HEK293 (cell line): ENCODE measurements around the gene SEPTIN7.
A peak's percentile ranks its signal among the peaks of the same experiment; 100 is the strongest.

Experiments
- CTCF ChIA-PET: fragments of 350-600 bp; formaldehyde crosslinking; extraction: SDS; loops from one replicate; lab custom pipeline; 2021; ENCODE audit warnings: antibody characterized with exemption; lab: Yijun Ruan, JAX
- POLR2A ChIA-PET: fragments of 300-600 bp; formaldehyde crosslinking; extraction: SDS; loops from one replicate; lab custom pipeline; 2020; ENCODE audit warnings: antibody characterized with exemption, inconsistent platforms; lab: Yijun Ruan, JAX
- H3K27ac ChIP-seq: fragments of 200-500 bp; sonication (Bioruptor generic); 2 replicates; pipeline ENCODE4 v1.5.1; 2014; ENCODE audit warnings: low read depth, low read length, control low read depth, inconsistent platforms; ENCODE audit errors: extremely low read depth
- H3K36me3 ChIP-seq, 2 experiments: fragments of 200-500 bp in 1 of 2; sonication (Bioruptor generic) in 1 of 2; 1 replicate in 1 of 2; 2 replicates in 1 of 2; pipeline ENCODE4 v1.5.1; 2014 to 2017; ENCODE audit warnings: inconsistent platforms in 2 of 2, low read length in 2 of 2; ENCODE audit not compliant: control insufficient read depth in 2 of 2, insufficient read depth in 1 of 2
- H3K4me1 ChIP-seq: fragments of 200-500 bp; sonication (Bioruptor generic); 2 replicates; pipeline ENCODE4 v1.5.1; 2014; ENCODE audit warnings: mild to moderate bottlenecking, low read length, inconsistent platforms; ENCODE audit not compliant: control insufficient read depth, insufficient read depth
- H3K4me3 ChIP-seq: 2 replicates; pipeline ENCODE4 v1.5.1; 2011; ENCODE audit warnings: low read depth, mild to moderate bottlenecking, control low read depth, low read length, moderate library complexity
- H3K9me3 ChIP-seq: fragments of 200-500 bp; sonication (Bioruptor generic); 2 replicates; pipeline ENCODE4 v1.5.1; 2014; ENCODE audit warnings: low read depth, low read length, inconsistent platforms; ENCODE audit not compliant: control insufficient read depth, insufficient read depth
- EGR2 ChIP-seq: fragments of 450-650 bp; formaldehyde crosslinking; IDR thresholded peaks from 2 replicates; pipeline ENCODE4 v1.5.1; 2016; ENCODE audit warnings: low read depth, missing biosample characterization, missing genetic modification characterization
- GLIS2 ChIP-seq: fragments of 450-650 bp; formaldehyde crosslinking; IDR thresholded peaks from 2 replicates; pipeline ENCODE4 v1.5.1; 2016; ENCODE audit warnings: missing biosample characterization, missing genetic modification characterization
- IKZF3 ChIP-seq: fragments of 450-650 bp; IDR thresholded peaks from 2 replicates; pipeline ENCODE4 v1.5.0; 2018; ENCODE audit warnings: missing biosample characterization, mild to moderate bottlenecking, missing genetic modification characterization, moderate library complexity
- KLF8 ChIP-seq: fragments of 450-650 bp; formaldehyde crosslinking; IDR thresholded peaks from 2 replicates; pipeline ENCODE4 v1.5.1; 2016; ENCODE audit warnings: missing biosample characterization, missing genetic modification characterization
- MEIS1 ChIP-seq: sonication (generic); formaldehyde crosslinking; IDR thresholded peaks from 2 replicates; pipeline ENCODE4 v1.8.1; 2022; ENCODE audit warnings: missing genetic modification reagents, mild to moderate bottlenecking, borderline replicate concordance
- RBAK ChIP-seq: fragments of 450-650 bp; formaldehyde crosslinking; IDR thresholded peaks from 2 replicates; pipeline ENCODE4 v1.5.1; 2016; ENCODE audit warnings: missing biosample characterization, missing genetic modification characterization
- SP2 ChIP-seq: fragments of 450-650 bp; formaldehyde crosslinking; IDR thresholded peaks from 2 replicates; pipeline ENCODE4 v1.5.1; 2016; ENCODE audit warnings: missing biosample characterization, missing genetic modification characterization
- SP3 ChIP-seq: fragments of 450-650 bp; formaldehyde crosslinking; IDR thresholded peaks from 2 replicates; pipeline ENCODE4 v1.5.1; 2016; ENCODE audit warnings: missing biosample characterization, missing genetic modification characterization
- SP7 ChIP-seq: fragments of 450-650 bp; formaldehyde crosslinking; IDR thresholded peaks from 2 replicates; pipeline ENCODE4 v1.5.1; 2016; ENCODE audit warnings: missing biosample characterization, missing genetic modification characterization
- ZBTB20 ChIP-seq: fragments of 450-650 bp; formaldehyde crosslinking; IDR thresholded peaks from 2 replicates; pipeline ENCODE4 v1.5.1; 2016; ENCODE audit warnings: missing biosample characterization, missing genetic modification characterization
- ZBTB8A ChIP-seq: fragments of 450-650 bp; formaldehyde crosslinking; IDR thresholded peaks from 2 replicates; pipeline ENCODE4 v1.5.1; 2016; ENCODE audit warnings: missing biosample characterization, missing genetic modification characterization
- ZEB2 ChIP-seq: fragments of 450-650 bp; formaldehyde crosslinking; IDR thresholded peaks from 2 replicates; pipeline ENCODE4 v1.5.1; 2016; ENCODE audit warnings: missing biosample characterization, missing genetic modification characterization
- ZFP37 ChIP-seq: fragments of 450-650 bp; formaldehyde crosslinking; IDR thresholded peaks from 2 replicates; pipeline ENCODE4 v1.5.1; 2016; ENCODE audit warnings: missing biosample characterization, missing genetic modification characterization
- ZNF114 ChIP-seq: fragments of 450-650 bp; formaldehyde crosslinking; IDR thresholded peaks from 2 replicates; pipeline ENCODE4 v1.5.0; 2017; ENCODE audit warnings: missing biosample characterization, missing genetic modification characterization
- ZNF140 ChIP-seq: fragments of 450-650 bp; formaldehyde crosslinking; IDR thresholded peaks from 2 replicates; pipeline ENCODE4 v1.5.1; 2016; ENCODE audit warnings: missing biosample characterization, missing genetic modification characterization
- ZNF2 ChIP-seq: fragments of 450-650 bp; formaldehyde crosslinking; IDR thresholded peaks from 2 replicates; pipeline ENCODE4 v1.5.1; 2016; ENCODE audit warnings: missing biosample characterization, missing genetic modification characterization
- ZNF221 ChIP-seq: fragments of 450-650 bp; formaldehyde crosslinking; IDR thresholded peaks from 2 replicates; pipeline ENCODE4 v1.5.1; 2017; ENCODE audit warnings: missing biosample characterization, missing genetic modification characterization, borderline replicate concordance
- ZNF239 ChIP-seq: fragments of 450-650 bp; formaldehyde crosslinking; IDR thresholded peaks from 2 replicates; pipeline ENCODE4 v1.5.1; 2016; ENCODE audit warnings: missing biosample characterization, missing genetic modification characterization
- ZNF248 ChIP-seq: fragments of 450-650 bp; formaldehyde crosslinking; IDR thresholded peaks from 2 replicates; pipeline ENCODE4 v1.5.1; 2017; ENCODE audit warnings: missing biosample characterization, missing genetic modification characterization
- ZNF335 ChIP-seq: fragments of 450-650 bp; formaldehyde crosslinking; conservative IDR thresholded peaks from 2 replicates; pipeline ENCODE4 v1.5.1; 2016; ENCODE audit warnings: missing biosample characterization, missing genetic modification characterization
- ZNF341 ChIP-seq: fragments of 450-650 bp; formaldehyde crosslinking; IDR thresholded peaks from 2 replicates; pipeline ENCODE4; 2016; ENCODE audit warnings: low read depth, missing biosample characterization, missing genetic modification characterization
- ZNF366 ChIP-seq: fragments of 450-650 bp; formaldehyde crosslinking; conservative IDR thresholded peaks from 2 replicates; pipeline ENCODE4 v1.5.1; 2016; ENCODE audit warnings: missing biosample characterization, missing genetic modification characterization
- ZNF416 ChIP-seq: fragments of 450-650 bp; formaldehyde crosslinking; IDR thresholded peaks from 2 replicates; pipeline ENCODE4 v1.5.1; 2016; ENCODE audit warnings: missing biosample characterization, missing genetic modification characterization
- ZNF501 ChIP-seq: fragments of 450-650 bp; formaldehyde crosslinking; IDR thresholded peaks from 2 replicates; pipeline ENCODE4 v1.5.1; 2016; ENCODE audit warnings: missing biosample characterization, missing genetic modification characterization
- ZNF600 ChIP-seq: fragments of 450-650 bp; formaldehyde crosslinking; IDR thresholded peaks from 2 replicates; pipeline ENCODE4 v1.5.1; 2016; ENCODE audit warnings: missing biosample characterization, missing genetic modification characterization
- TF ChIP-seq, protein P1 (sequence below): fragments of 450-650 bp; formaldehyde crosslinking; IDR thresholded peaks from 2 replicates; pipeline ENCODE4 v1.5.1; 2016; ENCODE audit warnings: missing biosample characterization, missing genetic modification characterization
- TF ChIP-seq, protein P2 (sequence below): fragments of 450-650 bp; formaldehyde crosslinking; IDR thresholded peaks from 2 replicates; pipeline ENCODE4 v1.5.1; 2016; ENCODE audit warnings: missing biosample characterization, missing genetic modification characterization
- TF ChIP-seq, protein P3 (sequence below): fragments of 450-650 bp; formaldehyde crosslinking; IDR thresholded peaks from 2 replicates; pipeline ENCODE4 v1.5.1; 2016; ENCODE audit warnings: missing biosample characterization, missing genetic modification characterization
- TF ChIP-seq, protein P4 (sequence below): fragments of 450-650 bp; formaldehyde crosslinking; optimal IDR thresholded peaks from 2 replicates; pipeline ENCODE3; 2016; ENCODE audit warnings: missing biosample characterization, mild to moderate bottlenecking, missing genetic modification characterization

Gene SEPTIN7

DNA sequence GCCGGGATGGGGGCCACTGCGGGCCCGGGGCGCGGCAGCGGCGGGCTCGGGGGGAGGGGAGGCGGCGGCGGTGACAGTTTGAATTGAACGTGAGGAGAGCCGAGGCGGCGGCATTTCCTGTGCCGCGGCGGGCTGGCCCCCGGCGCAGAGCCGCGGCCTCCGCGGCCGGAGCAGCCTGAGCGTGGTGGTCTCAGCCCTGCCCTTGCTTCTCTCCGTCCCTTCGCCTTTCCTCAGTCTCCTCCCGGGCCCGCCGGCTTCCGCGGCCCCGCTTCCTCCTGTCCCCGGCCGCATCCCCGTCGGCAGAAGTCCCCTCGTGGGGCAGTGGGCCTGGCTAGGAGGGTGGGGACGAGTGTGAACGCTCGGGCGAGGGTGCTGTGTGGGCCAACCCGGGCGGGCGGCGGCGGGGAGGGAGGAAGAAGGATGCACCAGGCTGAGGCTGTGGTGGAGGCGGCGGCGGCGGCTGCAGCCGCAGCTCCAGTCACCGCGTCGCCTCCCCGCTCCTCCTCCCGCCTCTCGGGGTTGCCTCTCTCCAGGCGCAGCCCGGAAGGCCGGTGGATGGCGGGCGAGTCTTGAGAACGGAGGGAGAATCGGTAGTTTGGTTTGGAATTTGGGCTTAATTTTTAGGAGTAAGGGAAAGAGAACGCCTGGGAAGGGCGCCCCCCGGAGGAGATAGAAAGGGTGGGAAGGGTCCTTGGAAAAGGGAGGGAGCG is 690 bp downstream of the SEPTIN7 start:
- no peaks in the 10 kb centered on the region for H3K9me3 ChIP-seq
- H3K36me3 ChIP-seq, result no peaks in the 10 kb centered on the region
- peaks cover 8% of the 10 kb centered on the region; the same call in 1 of the 2 replicates for H3K4me1 ChIP-seq
- CTCF ChIA-PET, result interaction anchor here (0.6 to 5.2 kb wide), 16 partner anchors 10 to 1113 kb away, joined by 3 to 22 read pairs (median 3); no protein-coding TSS in a partner anchor
- peak overlapping the region; percentile 92 for H3K27ac ChIP-seq
- H3K4me3 ChIP-seq, result peak overlapping the region; percentile 89
- POLR2A ChIA-PET, result interaction anchor here (0.6 to 2.7 kb wide), 17 partner anchors 10 to 591 kb away, joined by 3 to 18 read pairs (median 4); partner anchors contain the start of gene HERPUD2
- no peak for TF ChIP-seq ZNF140
- TF ChIP-seq ZNF239, result no peak
- TF ChIP-seq, protein P1, sequence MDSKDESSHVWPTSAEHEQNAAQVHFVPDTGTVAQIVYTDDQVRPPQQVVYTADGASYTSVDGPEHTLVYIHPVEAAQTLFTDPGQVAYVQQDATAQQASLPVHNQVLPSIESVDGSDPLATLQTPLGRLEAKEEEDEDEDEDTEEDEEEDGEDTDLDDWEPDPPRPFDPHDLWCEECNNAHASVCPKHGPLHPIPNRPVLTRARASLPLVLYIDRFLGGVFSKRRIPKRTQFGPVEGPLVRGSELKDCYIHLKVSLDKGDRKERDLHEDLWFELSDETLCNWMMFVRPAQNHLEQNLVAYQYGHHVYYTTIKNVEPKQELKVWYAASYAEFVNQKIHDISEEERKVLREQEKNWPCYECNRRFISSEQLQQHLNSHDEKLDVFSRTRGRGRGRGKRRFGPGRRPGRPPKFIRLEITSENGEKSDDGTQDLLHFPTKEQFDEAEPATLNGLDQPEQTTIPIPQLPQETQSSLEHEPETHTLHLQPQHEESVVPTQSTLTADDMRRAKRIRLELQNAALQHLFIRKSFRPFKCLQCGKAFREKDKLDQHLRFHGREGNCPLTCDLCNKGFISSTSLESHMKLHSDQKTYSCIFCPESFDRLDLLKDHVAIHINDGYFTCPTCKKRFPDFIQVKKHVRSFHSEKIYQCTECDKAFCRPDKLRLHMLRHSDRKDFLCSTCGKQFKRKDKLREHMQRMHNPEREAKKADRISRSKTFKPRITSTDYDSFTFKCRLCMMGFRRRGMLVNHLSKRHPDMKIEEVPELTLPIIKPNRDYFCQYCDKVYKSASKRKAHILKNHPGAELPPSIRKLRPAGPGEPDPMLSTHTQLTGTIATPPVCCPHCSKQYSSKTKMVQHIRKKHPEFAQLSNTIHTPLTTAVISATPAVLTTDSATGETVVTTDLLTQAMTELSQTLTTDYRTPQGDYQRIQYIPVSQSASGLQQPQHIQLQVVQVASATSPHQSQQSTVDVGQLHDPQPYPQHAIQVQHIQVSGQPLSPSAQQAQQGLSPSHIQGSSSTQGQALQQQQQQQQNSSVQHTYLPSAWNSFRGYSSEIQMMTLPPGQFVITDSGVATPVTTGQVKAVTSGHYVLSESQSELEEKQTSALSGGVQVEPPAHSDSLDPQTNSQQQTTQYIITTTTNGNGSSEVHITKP, result peak; percentile 66
- no peak for TF ChIP-seq ZNF416 (tag by site-specific recombination)
- peak; percentile 78 for TF ChIP-seq ZEB2
- 0 out of 2 replicates have a peak, but pooled peaks have one; percentile 16 for TF ChIP-seq SP7 (tag by site-specific recombination)
- peak; percentile 80 for TF ChIP-seq ZNF366 (tag by site-specific recombination)
- TF ChIP-seq ZBTB20 (tag by site-specific recombination), result peak; percentile 82
- TF ChIP-seq, protein P2, sequence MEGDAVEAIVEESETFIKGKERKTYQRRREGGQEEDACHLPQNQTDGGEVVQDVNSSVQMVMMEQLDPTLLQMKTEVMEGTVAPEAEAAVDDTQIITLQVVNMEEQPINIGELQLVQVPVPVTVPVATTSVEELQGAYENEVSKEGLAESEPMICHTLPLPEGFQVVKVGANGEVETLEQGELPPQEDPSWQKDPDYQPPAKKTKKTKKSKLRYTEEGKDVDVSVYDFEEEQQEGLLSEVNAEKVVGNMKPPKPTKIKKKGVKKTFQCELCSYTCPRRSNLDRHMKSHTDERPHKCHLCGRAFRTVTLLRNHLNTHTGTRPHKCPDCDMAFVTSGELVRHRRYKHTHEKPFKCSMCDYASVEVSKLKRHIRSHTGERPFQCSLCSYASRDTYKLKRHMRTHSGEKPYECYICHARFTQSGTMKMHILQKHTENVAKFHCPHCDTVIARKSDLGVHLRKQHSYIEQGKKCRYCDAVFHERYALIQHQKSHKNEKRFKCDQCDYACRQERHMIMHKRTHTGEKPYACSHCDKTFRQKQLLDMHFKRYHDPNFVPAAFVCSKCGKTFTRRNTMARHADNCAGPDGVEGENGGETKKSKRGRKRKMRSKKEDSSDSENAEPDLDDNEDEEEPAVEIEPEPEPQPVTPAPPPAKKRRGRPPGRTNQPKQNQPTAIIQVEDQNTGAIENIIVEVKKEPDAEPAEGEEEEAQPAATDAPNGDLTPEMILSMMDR (tag by site-specific recombination), result peak; percentile 84
- TF ChIP-seq, protein P3, sequence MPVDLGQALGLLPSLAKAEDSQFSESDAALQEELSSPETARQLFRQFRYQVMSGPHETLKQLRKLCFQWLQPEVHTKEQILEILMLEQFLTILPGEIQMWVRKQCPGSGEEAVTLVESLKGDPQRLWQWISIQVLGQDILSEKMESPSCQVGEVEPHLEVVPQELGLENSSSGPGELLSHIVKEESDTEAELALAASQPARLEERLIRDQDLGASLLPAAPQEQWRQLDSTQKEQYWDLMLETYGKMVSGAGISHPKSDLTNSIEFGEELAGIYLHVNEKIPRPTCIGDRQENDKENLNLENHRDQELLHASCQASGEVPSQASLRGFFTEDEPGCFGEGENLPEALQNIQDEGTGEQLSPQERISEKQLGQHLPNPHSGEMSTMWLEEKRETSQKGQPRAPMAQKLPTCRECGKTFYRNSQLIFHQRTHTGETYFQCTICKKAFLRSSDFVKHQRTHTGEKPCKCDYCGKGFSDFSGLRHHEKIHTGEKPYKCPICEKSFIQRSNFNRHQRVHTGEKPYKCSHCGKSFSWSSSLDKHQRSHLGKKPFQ (tag by site-specific recombination), result peak; percentile 99
- no peak for TF ChIP-seq ZNF221 (tag by site-specific recombination)
- TF ChIP-seq IKZF3 (tag by site-specific recombination), result peak; percentile 91
- peak; percentile 49 for TF ChIP-seq ZNF335
- peak; percentile 21; the same call in 1 of the 2 replicates for TF ChIP-seq KLF8
- peak; percentile 26; the same call in 1 of the 2 replicates for TF ChIP-seq MEIS1
- TF ChIP-seq ZNF248 (tag by site-specific recombination), result no peak
- TF ChIP-seq RBAK, result no peak
- TF ChIP-seq ZNF600, result peak; percentile 79
- no peak for TF ChIP-seq ZNF114 (tag by site-specific recombination)
- 0 out of 2 replicates have a peak, but pooled peaks have one; percentile 11 for TF ChIP-seq GLIS2 (tag by site-specific recombination)
- TF ChIP-seq ZNF341 (tag by site-specific recombination), result peak; percentile 98
- peak; percentile 92 for TF ChIP-seq ZBTB8A (tag by site-specific recombination)
- TF ChIP-seq, protein P4, sequence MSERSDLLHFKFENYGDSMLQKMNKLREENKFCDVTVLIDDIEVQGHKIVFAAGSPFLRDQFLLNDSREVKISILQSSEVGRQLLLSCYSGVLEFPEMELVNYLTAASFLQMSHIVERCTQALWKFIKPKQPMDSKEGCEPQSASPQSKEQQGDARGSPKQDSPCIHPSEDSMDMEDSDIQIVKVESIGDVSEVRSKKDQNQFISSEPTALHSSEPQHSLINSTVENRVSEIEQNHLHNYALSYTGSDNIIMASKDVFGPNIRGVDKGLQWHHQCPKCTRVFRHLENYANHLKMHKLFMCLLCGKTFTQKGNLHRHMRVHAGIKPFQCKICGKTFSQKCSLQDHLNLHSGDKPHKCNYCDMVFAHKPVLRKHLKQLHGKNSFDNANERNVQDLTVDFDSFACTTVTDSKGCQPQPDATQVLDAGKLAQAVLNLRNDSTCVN (tag by site-specific recombination), result peak; percentile 73
- peak; percentile 81 for TF ChIP-seq SP2
- 0 out of 2 replicates have a peak, but pooled peaks have one; percentile 38 for TF ChIP-seq ZNF2
- TF ChIP-seq ZFP37 (tag by site-specific recombination), result peak; percentile 44; the same call in 1 of the 2 replicates
- TF ChIP-seq EGR2, result peak; percentile 37; the same call in 1 of the 2 replicates
- 0 out of 2 replicates have a peak, but pooled peaks have one; percentile 19 for TF ChIP-seq ZNF501
- TF ChIP-seq SP3 (tag by site-specific recombination), result peak; percentile 43; the same call in 1 of the 2 replicates
